Measurements from ENCODE around the gene SERPINA7.

Gene SERPINA7, protein sequence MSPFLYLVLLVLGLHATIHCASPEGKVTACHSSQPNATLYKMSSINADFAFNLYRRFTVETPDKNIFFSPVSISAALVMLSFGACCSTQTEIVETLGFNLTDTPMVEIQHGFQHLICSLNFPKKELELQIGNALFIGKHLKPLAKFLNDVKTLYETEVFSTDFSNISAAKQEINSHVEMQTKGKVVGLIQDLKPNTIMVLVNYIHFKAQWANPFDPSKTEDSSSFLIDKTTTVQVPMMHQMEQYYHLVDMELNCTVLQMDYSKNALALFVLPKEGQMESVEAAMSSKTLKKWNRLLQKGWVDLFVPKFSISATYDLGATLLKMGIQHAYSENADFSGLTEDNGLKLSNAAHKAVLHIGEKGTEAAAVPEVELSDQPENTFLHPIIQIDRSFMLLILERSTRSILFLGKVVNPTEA

DNA sequence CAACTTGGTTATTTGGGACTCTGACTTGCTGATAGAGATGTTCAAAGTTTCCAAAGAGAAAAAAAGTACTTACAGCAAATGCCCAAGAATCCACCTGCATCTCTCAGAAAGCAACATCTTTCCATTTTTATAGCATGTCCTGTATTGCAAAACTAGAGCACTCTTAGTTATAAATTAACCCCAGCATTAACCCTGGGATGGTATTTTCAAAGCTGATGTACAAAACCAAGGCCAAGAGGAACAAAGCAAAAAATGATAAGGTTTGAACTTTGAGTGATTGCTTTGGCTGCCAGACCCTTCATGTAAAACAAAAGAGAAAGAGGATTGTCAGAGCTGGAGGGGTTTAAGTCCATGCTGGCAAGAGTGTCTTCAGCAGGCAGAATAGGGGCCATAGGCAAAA is at the start of gene SERPINA7:
Gene SERPINA7, minus strand, starts transcription at position 103 of the 400 bp plus-strand sequence. CDS start 1,669 bp downstream, outside the sequence.
- no peak for DNase-seq (ENCODE audit: extremely low read depth, low read depth)
- no peak within 1 kb of the TSS for H3K4me3 ChIP-seq (replicated peaks; ENCODE audit: low read depth, low read length)

DNA sequence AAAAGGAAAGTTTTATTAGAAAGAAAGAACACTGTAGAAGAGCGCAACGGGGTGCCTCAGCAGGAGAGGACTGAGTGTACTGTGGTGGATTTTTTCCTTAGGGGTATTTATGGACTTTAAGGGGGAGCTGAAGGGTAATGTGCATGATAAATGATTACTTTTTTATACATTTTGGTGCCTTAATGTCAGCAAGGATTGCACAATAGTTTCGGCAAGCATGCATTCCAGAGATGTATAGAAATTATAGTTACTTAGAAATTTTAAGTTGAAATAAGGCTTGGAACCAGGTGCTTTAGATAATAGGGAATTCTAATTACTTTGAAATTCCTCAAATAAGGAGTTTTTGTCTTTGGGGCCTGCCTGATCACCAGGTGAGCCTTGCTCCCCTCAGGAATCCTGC is 30.5 kb upstream of the SERPINA7 start:
- H3K4me3 ChIP-seq (replicated peaks; ENCODE audit: low read depth, low read length) = no peak overlapping the region
- TF ChIP-seq, protein P1, sequence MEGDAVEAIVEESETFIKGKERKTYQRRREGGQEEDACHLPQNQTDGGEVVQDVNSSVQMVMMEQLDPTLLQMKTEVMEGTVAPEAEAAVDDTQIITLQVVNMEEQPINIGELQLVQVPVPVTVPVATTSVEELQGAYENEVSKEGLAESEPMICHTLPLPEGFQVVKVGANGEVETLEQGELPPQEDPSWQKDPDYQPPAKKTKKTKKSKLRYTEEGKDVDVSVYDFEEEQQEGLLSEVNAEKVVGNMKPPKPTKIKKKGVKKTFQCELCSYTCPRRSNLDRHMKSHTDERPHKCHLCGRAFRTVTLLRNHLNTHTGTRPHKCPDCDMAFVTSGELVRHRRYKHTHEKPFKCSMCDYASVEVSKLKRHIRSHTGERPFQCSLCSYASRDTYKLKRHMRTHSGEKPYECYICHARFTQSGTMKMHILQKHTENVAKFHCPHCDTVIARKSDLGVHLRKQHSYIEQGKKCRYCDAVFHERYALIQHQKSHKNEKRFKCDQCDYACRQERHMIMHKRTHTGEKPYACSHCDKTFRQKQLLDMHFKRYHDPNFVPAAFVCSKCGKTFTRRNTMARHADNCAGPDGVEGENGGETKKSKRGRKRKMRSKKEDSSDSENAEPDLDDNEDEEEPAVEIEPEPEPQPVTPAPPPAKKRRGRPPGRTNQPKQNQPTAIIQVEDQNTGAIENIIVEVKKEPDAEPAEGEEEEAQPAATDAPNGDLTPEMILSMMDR (IDR thresholded peaks at IDR 0.05; ENCODE audit: low read depth, low read length, missing control alignments) = no peak
- no peak for DNase-seq (ENCODE audit: extremely low read depth, low read depth)

More for the DNA sequence above, at the start of gene SERPINA7:
- TF ChIP-seq, protein P1 (IDR thresholded peaks at IDR 0.05; ENCODE audit: low read depth, low read length, missing control alignments) = no peak

DNA sequence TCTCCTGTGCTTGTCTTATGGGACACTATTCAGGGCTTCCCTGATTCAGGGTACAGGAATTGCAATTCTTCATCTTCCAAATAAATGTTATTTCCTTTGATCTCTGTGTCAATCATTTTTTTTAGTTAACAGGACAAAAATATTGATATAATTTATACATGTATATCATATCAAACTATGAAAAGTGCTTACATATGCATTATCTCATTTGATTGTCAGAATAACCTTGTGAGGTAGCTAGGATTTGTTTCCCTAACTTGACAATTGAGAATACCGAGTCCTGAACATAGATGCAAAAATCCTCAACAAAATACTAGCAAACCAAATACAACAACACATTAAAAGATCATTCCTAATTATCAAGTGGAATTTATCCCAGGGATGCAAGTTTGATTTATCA is 11.5 kb upstream of the SERPINA7 start:
- DNase-seq (ENCODE audit: extremely low read depth, low read depth) = no peak
- TF ChIP-seq, protein P1 (IDR thresholded peaks at IDR 0.05; ENCODE audit: low read depth, low read length, missing control alignments) = no peak
- no peak overlapping the region for H3K4me3 ChIP-seq (replicated peaks; ENCODE audit: low read depth, low read length)

DNA sequence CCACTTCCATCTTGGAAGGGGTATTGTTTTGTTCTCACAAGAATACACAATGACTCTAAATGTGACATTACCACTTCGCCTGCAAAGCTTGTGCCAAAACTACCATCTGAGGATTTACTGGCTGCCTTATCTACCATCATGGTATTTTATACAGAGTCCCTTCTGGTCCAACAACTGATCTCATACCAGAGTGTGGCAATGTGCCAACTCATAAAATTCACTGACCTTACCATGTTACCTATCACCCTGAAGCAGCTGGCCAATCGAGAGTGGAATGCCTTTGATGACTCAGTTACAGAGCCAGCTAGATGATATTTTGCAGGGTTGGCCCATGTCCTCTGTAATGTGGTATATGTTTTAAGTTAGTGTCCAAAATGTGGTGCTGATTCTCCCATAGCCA is 3.8 kb upstream of the SERPINA7 start:
- no peak overlapping the region for H3K4me3 ChIP-seq (replicated peaks; ENCODE audit: low read depth, low read length)
- DNase-seq (ENCODE audit: extremely low read depth, low read depth) = no peak
- TF ChIP-seq, protein P1 (IDR thresholded peaks at IDR 0.05; ENCODE audit: low read depth, low read length, missing control alignments) = no peak

DNA sequence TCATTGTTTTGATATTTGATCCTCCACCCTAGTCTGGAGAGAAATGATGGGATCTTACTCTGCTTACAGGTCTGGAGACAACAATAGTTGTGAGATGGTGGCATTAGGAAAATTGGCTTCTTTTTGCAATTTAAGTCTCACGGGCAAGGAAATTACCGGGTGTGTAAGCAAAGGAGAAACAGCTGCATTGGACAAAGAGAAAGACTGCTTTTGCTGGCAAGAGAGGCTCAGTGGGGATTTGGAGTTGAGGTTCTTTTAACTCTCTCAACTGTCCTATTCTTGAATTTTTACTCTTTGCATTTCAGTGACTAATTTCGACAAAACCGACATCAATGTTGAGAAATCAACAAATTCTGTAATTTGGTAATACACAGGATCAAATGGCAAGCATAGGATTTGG is 2.3 kb upstream of the SERPINA7 start:
- DNase-seq (ENCODE audit: extremely low read depth, low read depth) = no peak
- TF ChIP-seq, protein P1 (IDR thresholded peaks at IDR 0.05; ENCODE audit: low read depth, low read length, missing control alignments) = no peak
- no peak overlapping the region for H3K4me3 ChIP-seq (replicated peaks; ENCODE audit: low read depth, low read length)

DNA sequence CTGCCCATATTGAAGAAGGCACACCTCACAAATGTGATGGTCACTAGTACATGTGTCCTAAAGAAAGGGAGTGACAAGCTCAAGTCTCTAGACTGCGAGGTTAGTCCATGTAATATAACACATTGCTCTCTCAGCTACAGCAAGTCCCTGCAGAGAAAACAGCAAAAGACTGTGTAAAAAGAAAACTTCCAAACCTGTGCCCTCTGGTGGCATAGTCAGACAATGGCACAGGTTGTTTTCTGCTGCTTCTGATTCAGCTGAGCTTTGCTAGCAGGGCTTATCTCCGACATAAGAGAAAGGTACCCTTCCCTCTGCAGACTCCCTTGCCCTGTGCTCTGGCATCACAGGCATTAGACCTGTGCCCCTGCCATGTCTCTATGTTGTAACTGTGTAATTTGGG is 1.4 kb upstream of the SERPINA7 start:
- no peak for DNase-seq (ENCODE audit: extremely low read depth, low read depth)
- H3K4me3 ChIP-seq (replicated peaks; ENCODE audit: low read depth, low read length) = no peak overlapping the region
- TF ChIP-seq, protein P1 (IDR thresholded peaks at IDR 0.05; ENCODE audit: low read depth, low read length, missing control alignments) = no peak

All from HFF-Myc (cell line).